ENCODE results near the gene PPP1R9A.
A peak's percentile ranks its signal among the peaks of the same experiment; 100 is the strongest.

Gene PPP1R9A

DNA sequence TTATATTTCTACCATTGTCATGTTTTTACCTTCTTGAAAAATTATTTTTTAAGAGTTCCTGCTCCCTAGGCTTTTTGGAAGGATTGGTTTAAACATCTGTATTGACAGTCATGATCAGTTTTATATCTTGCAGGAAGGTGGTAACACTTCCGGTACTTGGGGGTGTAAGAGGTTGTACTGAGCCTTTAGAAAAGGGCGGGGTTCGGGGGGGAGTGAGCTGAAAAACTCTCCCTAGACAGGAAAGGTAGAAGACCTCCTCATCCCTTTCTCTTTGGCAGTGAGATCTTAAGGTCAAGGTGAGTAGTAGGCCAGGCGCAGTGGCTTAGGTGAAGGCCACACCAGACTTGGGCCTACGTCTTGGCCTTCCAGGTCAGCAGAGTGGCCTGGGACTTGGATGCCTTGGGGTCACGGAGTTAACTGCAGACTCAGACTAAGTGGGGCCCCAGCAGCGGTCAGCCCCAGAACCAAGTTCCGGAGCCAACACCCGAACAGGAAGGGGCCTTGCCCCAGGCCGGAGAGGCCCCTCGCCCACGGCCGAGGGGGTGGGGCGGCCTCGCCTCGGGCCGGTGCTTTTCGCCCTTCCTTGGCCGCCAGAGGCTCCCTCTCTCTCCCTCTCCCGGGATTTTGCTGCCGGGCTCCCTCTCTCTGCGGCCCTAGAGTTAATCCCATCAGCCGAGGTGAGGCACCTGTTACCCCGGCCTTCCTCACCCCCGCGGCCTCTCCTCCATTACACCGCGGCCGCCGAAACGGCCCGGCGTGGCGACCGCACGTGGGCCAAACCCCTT is at the start of gene PPP1R9A:
TSS of gene PPP1R9A (plus strand) at position 569 of the 785 bp plus-strand sequence. CDS start 2,520 bp downstream, outside the sequence.
- TF ChIP-seq CTCF (conservative IDR thresholded peaks at IDR 0.05): peak; percentile 39
- peak; percentile 76 for TF ChIP-seq ZFX (IDR thresholded peaks at IDR 0.05)
- H3K27ac ChIP-seq: peak within 1 kb of the TSS; percentile 50; the same call in 1 of the 2 replicates

GRCh38 chr7:94871132-94871531 is 36.3 kb upstream of the PPP1R9A start:
- TF ChIP-seq CTCF (conservative IDR thresholded peaks at IDR 0.05) (no peak), ZFX (IDR thresholded peaks at IDR 0.05) (no peak)

GRCh38 chr7:94873239-94873638 is 34.2 kb upstream of the PPP1R9A start:
- TF ChIP-seq CTCF (conservative IDR thresholded peaks at IDR 0.05) (no peak), ZFX (IDR thresholded peaks at IDR 0.05) (no peak)
- no peak overlapping the region for H3K27ac ChIP-seq

More at GRCh38 chr7:94871132-94871531, 36.3 kb upstream of the PPP1R9A start:
- no peak overlapping the region for H3K27ac ChIP-seq

- no peak for TF ChIP-seq ZFX (IDR thresholded peaks at IDR 0.05)
- no peak overlapping the region for H3K27ac ChIP-seq
Measured at GRCh38 chr7:94874036-94874785, 33.2 kb upstream of the PPP1R9A start.

GRCh38 chr7:94875201-94875600 is 32.2 kb upstream of the PPP1R9A start:
- no peak overlapping the region for H3K27ac ChIP-seq
- no peak for TF ChIP-seq ZFX (IDR thresholded peaks at IDR 0.05)
- no peak for TF ChIP-seq CTCF (conservative IDR thresholded peaks at IDR 0.05)

GRCh38 chr7:94877731-94878670 is 29.4 kb upstream of the PPP1R9A start:
- TF ChIP-seq ZFX (IDR thresholded peaks at IDR 0.05) (no peak), CTCF (conservative IDR thresholded peaks at IDR 0.05) (no peak)

GRCh38 chr7:94882891-94883290 is 24.5 kb upstream of the PPP1R9A start:
- TF ChIP-seq ZFX (IDR thresholded peaks at IDR 0.05) (no peak), CTCF (conservative IDR thresholded peaks at IDR 0.05) (no peak)

More at GRCh38 chr7:94877731-94878670, 29.4 kb upstream of the PPP1R9A start:
- no peak overlapping the region for H3K27ac ChIP-seq

More at GRCh38 chr7:94882891-94883290, 24.5 kb upstream of the PPP1R9A start:
- no peak overlapping the region for H3K27ac ChIP-seq
